ENCODE data around the gene PRIM1.

PRIM1 gene

GRCh38 chr12:56763753-56764657 is 11.9 kb upstream of the PRIM1 start:
- no peak for TF ChIP-seq CTCF (IDR thresholded peaks at IDR 0.05)

GRCh38 chr12:56761812-56762211 is 9.7 kb upstream of the PRIM1 start:
- no peak for TF ChIP-seq CTCF (IDR thresholded peaks at IDR 0.05)

GRCh38 chr12:56760460-56760859 is 8.3 kb upstream of the PRIM1 start:
- no peak for TF ChIP-seq CTCF (IDR thresholded peaks at IDR 0.05)

- no peak for TF ChIP-seq CTCF (IDR thresholded peaks at IDR 0.05)
Observed at GRCh38 chr12:56759263-56759908, 7.3 kb upstream of the PRIM1 start.

GRCh38 chr12:56758728-56759262 is 6.7 kb upstream of the PRIM1 start:
- no peak for TF ChIP-seq CTCF (IDR thresholded peaks at IDR 0.05)

GRCh38 chr12:56753566-56753965 is 1.4 kb upstream of the PRIM1 start:
- no peak for TF ChIP-seq CTCF (IDR thresholded peaks at IDR 0.05)

- TF ChIP-seq CTCF (IDR thresholded peaks at IDR 0.05) = no peak
Observed at GRCh38 chr12:56749853-56750252, 2.3 kb downstream of the PRIM1 start.

Data from LNCAP (cell line).